ENCODE measurements around the gene MEF2A. TPM values are rescaled to one million over a fixed set of nuclear protein-coding genes. Genes with fewer than 3 reads are reported as not detected.

The MEF2A gene
- total and polyA plus RNA-seq, 10 of the 15 experiments (the other 5 are each of a cell fraction or from before 2014, with no cell fraction given) = 7.2 to 46.7 (median 35.9) TPM

DNA sequence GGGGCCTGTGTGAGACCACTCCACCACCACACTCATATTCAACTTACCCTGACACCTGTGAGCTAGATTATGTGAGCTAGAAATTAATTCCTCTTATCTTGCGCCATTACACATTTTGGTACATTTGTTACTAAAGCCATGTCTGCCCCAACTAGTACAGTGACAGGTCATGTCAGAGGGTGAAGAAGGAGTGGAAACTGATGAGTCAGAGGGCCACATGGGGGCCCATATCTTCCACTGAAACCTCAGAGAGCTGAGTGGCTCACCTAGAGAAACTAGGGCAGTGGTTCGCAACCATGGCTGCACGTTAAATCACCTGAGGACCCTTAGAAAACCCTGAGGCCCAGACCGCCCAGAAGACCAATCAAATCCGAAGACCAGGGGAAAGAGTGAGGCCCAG lies 15.7 kb upstream of the MEF2A start:
- intact Hi-C loops (cut with micrococcal nuclease; ENCODE audit: unreplicated experiment) (no loop called here), in situ Hi-C loops (cut with MboI) (no loop called here)
- Histone ChIP-seq H3K36me3 (ENCODE audit: control insufficient read depth in 2 of 2, insufficient read depth in 2 of 2, low read length in 1 of 2) (no peaks in the 10 kb centered on the region), H3K9me3 (replicated peaks; ENCODE audit: control insufficient read depth, insufficient read depth, low read length) (no peaks in the 10 kb centered on the region), H4K20me1 (ENCODE audit: control insufficient read depth, insufficient read depth) (no peaks in the 10 kb centered on the region), H2AFZ (ENCODE audit: control insufficient read depth, low read depth, low read length) (no peak overlapping the region), H3K27me3 (replicated peaks in 1 of 2; ENCODE audit: control insufficient read depth in 2 of 2, insufficient read depth in 2 of 2, low read length in 1 of 2) (peaks cover 0 to 2% of the 10 kb centered on the region in 2 experiments; a peak in 1 of 4 replicates), H3K79me2 (ENCODE audit: control insufficient read depth, insufficient read depth, low read length) (no peaks in the 10 kb centered on the region), H3K4me3 (no peak overlapping the region), H3K27ac (ENCODE audit: control insufficient read depth, insufficient read depth) (no peak overlapping the region), H3K4me2 (ENCODE audit: control insufficient read depth, insufficient read depth) (no peak overlapping the region), H3K9ac (ENCODE audit: control insufficient read depth, insufficient read depth, low read length) (no peak overlapping the region), H3K4me1 (ENCODE audit: control insufficient read depth, insufficient read depth, low read length) (no peaks in the 10 kb centered on the region)
- ATAC-seq (no peak), DNase-seq (ENCODE audit: low read depth, low spot score) (no peak), FAIRE-seq (no peak)
- ChIA-PET POLR2A (no interaction called here), CTCF (interaction anchor here (1.3 kb wide), 1 partner anchor 154 kb away, joined by 4 read pairs; no protein-coding TSS in a partner anchor), SMC1A (ENCODE audit: uncharacterized antibody, unreplicated experiment) (interaction anchor here (0.8 to 1.4 kb wide), 4 partner anchors 9 to 178 kb away, joined by 3 to 4 read pairs (median 4); no protein-coding TSS in a partner anchor), RAD21 (ENCODE audit: unreplicated experiment) (interaction anchor here (0.8 to 1.2 kb wide), 2 partner anchors 38 to 154 kb away, joined by 3 to 4 read pairs; no protein-coding TSS in a partner anchor)
- 66% methylated on average over 5 of the region's 5 CpGs for WGBS (ENCODE audit: insufficient coverage, insufficient replicate concordance, low lambda C conversion rate, missing lambda C conversion rate)
- TF ChIP-seq CEBPB (IDR thresholded peaks at IDR 0.05; ENCODE audit: borderline replicate concordance in 1 of 2, low read depth in 2 of 2, low read length in 2 of 2) (no peak), SRF (IDR thresholded peaks at IDR 0.05; ENCODE audit: low read depth in 2 of 2, low read length in 2 of 2) (no peak), ZNF207 (IDR thresholded peaks at IDR 0.05; ENCODE audit: borderline replicate concordance) (no peak), ZBTB40 (IDR thresholded peaks at IDR 0.05; ENCODE audit: borderline replicate concordance) (no peak), POLR2AphosphoS5 (IDR thresholded peaks at IDR 0.05; ENCODE audit: low read length) (no peak), CREB1 (IDR thresholded peaks at IDR 0.05; ENCODE audit: low read depth) (no peak), EZH2 (IDR thresholded peaks at IDR 0.05; ENCODE audit: borderline replicate concordance, control insufficient read depth, low read depth, low read length) (no peak), SP1 (IDR thresholded peaks at IDR 0.05; ENCODE audit: low read depth, low read length) (no peak), ZBTB4 (CRISPR knock-in tag; IDR thresholded peaks at IDR 0.05) (no peak), CREM (IDR thresholded peaks at IDR 0.05; ENCODE audit: low read depth) (no peak), LARP7 (IDR thresholded peaks at IDR 0.05) (no peak), GATAD2B (conservative IDR thresholded peaks at IDR 0.05; ENCODE audit: low read depth) (no peak), FOXM1 (IDR thresholded peaks at IDR 0.05; ENCODE audit: low read depth, low read length) (no peak), RUNX3 (IDR thresholded peaks at IDR 0.05; ENCODE audit: low read length) (no peak), TAF1 (IDR thresholded peaks at IDR 0.05; ENCODE audit: borderline replicate concordance, low read depth, low read length) (no peak), RBBP5 (conservative IDR thresholded peaks at IDR 0.05) (no peak), SREBF2 (IDR thresholded peaks at IDR 0.05; ENCODE audit: low read length) (no peak), RAD21 (IDR thresholded peaks at IDR 0.05; ENCODE audit: insufficient read depth, low read depth, low read length) (no peak)
- no TSS peak for BruUV-seq (replicated peaks)
